ENCODE data around the gene SWAP70.
A peak's percentile ranks its signal among the peaks of the same experiment; 100 is the strongest.
"Not testable (repeated sequence)": the region's sequence is repeated elsewhere in the genome, so short reads cannot be mapped to it uniquely, and the experiment has no call there.

SWAP70 gene

GRCh38 chr11:9617940-9618339 lies 45.9 kb upstream of the SWAP70 start:
- Histone ChIP-seq H2BK12ac (ENCODE audit: low read length) (no peak overlapping the region), H2AFZ (ENCODE audit: insufficient read depth, low read length, poor library complexity) (no peak overlapping the region), H3K4me3 (ENCODE audit: low read depth, low read length) (no peak overlapping the region), H2AK5ac (ENCODE audit: low read length) (no peak overlapping the region), H3K27ac (ENCODE audit: low read depth, low read length) (peak overlapping the region; percentile 4), H4K91ac (ENCODE audit: low read depth, low read length) (no peak overlapping the region), H3K9ac (ENCODE audit: low read length) (no peak overlapping the region), H2BK5ac (ENCODE audit: low read depth, low read length, poor library complexity) (no peak overlapping the region), H4K8ac (ENCODE audit: low read depth, low read length) (no peak overlapping the region), H3K4me1 (ENCODE audit: control insufficient read depth in 1 of 2, insufficient read depth in 2 of 2, low read length in 2 of 2) (peaks cover 2 to 5% of the 10 kb centered on the region in 2 experiments), H3K18ac (ENCODE audit: low read length) (no peak overlapping the region), H3K9me3 (ENCODE audit: insufficient read depth, low read depth, low read length) (no peaks in the 10 kb centered on the region), H3K23ac (ENCODE audit: low read length) (no peak overlapping the region), H3K79me1 (ENCODE audit: low read length) (peaks cover 15% of the 10 kb centered on the region), H3K4ac (ENCODE audit: low read depth, low read length) (no peak overlapping the region), H3K36me3 (ENCODE audit: control insufficient read depth in 1 of 2, insufficient read depth in 2 of 2, low read length in 2 of 2) (no peaks in the 10 kb centered on the region), H4K12ac (ENCODE audit: low read depth, low read length) (no peak overlapping the region), H3K14ac (ENCODE audit: low read length) (no peak overlapping the region), H3K27me3 (ENCODE audit: insufficient read depth, low read length) (no peaks in the 10 kb centered on the region), H3K79me2 (ENCODE audit: control insufficient read depth, insufficient read depth, low read length, poor library complexity) (peaks cover 10% of the 10 kb centered on the region), H2BK120ac (ENCODE audit: insufficient read depth, low read length, poor library complexity) (no peak overlapping the region), H3K4me2 (ENCODE audit: low read length) (no peak overlapping the region)
- 100% methylated on average over 1 of the region's 5 CpGs for WGBS (ENCODE audit: extremely low coverage, insufficient coverage, insufficient read length)
- DNase-seq: peak; percentile 83 to 96

- Histone ChIP-seq H3K79me1 (ENCODE audit: low read length) (peaks cover 7% of the 10 kb centered on the region), H3K9ac (ENCODE audit: low read length) (no peak overlapping the region), H3K79me2 (ENCODE audit: control insufficient read depth, insufficient read depth, low read length, poor library complexity) (peaks cover 5% of the 10 kb centered on the region), H3K4me2 (ENCODE audit: low read length) (no peak overlapping the region), H2AFZ (ENCODE audit: insufficient read depth, low read length, poor library complexity) (no peak overlapping the region), H4K91ac (ENCODE audit: low read depth, low read length) (no peak overlapping the region), H2BK5ac (ENCODE audit: low read depth, low read length, poor library complexity) (no peak overlapping the region), H2BK120ac (ENCODE audit: insufficient read depth, low read length, poor library complexity) (no peak overlapping the region), H4K8ac (ENCODE audit: low read depth, low read length) (no peak overlapping the region), H4K12ac (ENCODE audit: low read depth, low read length) (no peak overlapping the region), H3K27ac (ENCODE audit: low read depth, low read length) (no peak overlapping the region), H3K4ac (ENCODE audit: low read depth, low read length) (no peak overlapping the region), H3K27me3 (ENCODE audit: insufficient read depth, low read length) (no peaks in the 10 kb centered on the region), H2AK5ac (ENCODE audit: low read length) (no peak overlapping the region), H3K23ac (ENCODE audit: low read length) (no peak overlapping the region), H3K14ac (ENCODE audit: low read length) (no peak overlapping the region), H2BK12ac (ENCODE audit: low read length) (no peak overlapping the region), H3K36me3 (ENCODE audit: control insufficient read depth in 1 of 2, insufficient read depth in 2 of 2, low read length in 2 of 2) (no peaks in the 10 kb centered on the region), H3K9me3 (ENCODE audit: insufficient read depth, low read depth, low read length) (no peaks in the 10 kb centered on the region), H3K18ac (ENCODE audit: low read length) (no peak overlapping the region), H3K4me3 (ENCODE audit: low read depth, low read length) (no peak overlapping the region), H3K4me1 (ENCODE audit: control insufficient read depth in 1 of 2, insufficient read depth in 2 of 2, low read length in 2 of 2) (peaks cover 2 to 5% of the 10 kb centered on the region in 2 experiments)
- DNase-seq: no peak
- WGBS (ENCODE audit: extremely low coverage, insufficient coverage, insufficient read length): no CpG with 5 or more reads among the region's 1 CpG
These were observed 44.9 kb upstream of the SWAP70 start for GRCh38 chr11:9619004-9619403.

GRCh38 chr11:9619971-9620370 lies 43.9 kb upstream of the SWAP70 start:
- no peak overlapping the region for H3K23ac ChIP-seq (ENCODE audit: low read length)
- H2BK12ac ChIP-seq (ENCODE audit: low read length): no peak overlapping the region
- H3K18ac ChIP-seq (ENCODE audit: low read length): no peak overlapping the region
- H3K36me3 ChIP-seq (ENCODE audit: control insufficient read depth in 1 of 2, insufficient read depth in 2 of 2, low read length in 2 of 2): no peaks in the 10 kb centered on the region
- no peaks in the 10 kb centered on the region for H3K27me3 ChIP-seq (ENCODE audit: insufficient read depth, low read length)
- no peak overlapping the region for H3K14ac ChIP-seq (ENCODE audit: low read length)
- H2BK5ac ChIP-seq (ENCODE audit: low read depth, low read length, poor library complexity): no peak overlapping the region
- no peak overlapping the region for H4K12ac ChIP-seq (ENCODE audit: low read depth, low read length)
- peak; percentile 75 to 87 for DNase-seq
- H3K4me1 ChIP-seq (ENCODE audit: control insufficient read depth in 1 of 2, insufficient read depth in 2 of 2, low read length in 2 of 2): peaks cover under 1 to 2% of the 10 kb centered on the region in 2 experiments
- no peak overlapping the region for H3K9ac ChIP-seq (ENCODE audit: low read length)
- no peak overlapping the region for H3K4me2 ChIP-seq (ENCODE audit: low read length)
- H3K27ac ChIP-seq (ENCODE audit: low read depth, low read length): peak overlapping the region; percentile 12
- no peak overlapping the region for H2AK5ac ChIP-seq (ENCODE audit: low read length)
- H3K79me2 ChIP-seq (ENCODE audit: control insufficient read depth, insufficient read depth, low read length, poor library complexity): peaks cover 2% of the 10 kb centered on the region
- no peak overlapping the region for H2BK120ac ChIP-seq (ENCODE audit: insufficient read depth, low read length, poor library complexity)
- H3K9me3 ChIP-seq (ENCODE audit: insufficient read depth, low read depth, low read length): no peaks in the 10 kb centered on the region
- H3K4me3 ChIP-seq (ENCODE audit: low read depth, low read length): no peak overlapping the region
- no peak overlapping the region for H4K91ac ChIP-seq (ENCODE audit: low read depth, low read length)
- no peak overlapping the region for H4K8ac ChIP-seq (ENCODE audit: low read depth, low read length)
- H2AFZ ChIP-seq (ENCODE audit: insufficient read depth, low read length, poor library complexity): no peak overlapping the region
- H3K4ac ChIP-seq (ENCODE audit: low read depth, low read length): no peak overlapping the region
- H3K79me1 ChIP-seq (ENCODE audit: low read length): peaks cover 3% of the 10 kb centered on the region

- not testable (repeated sequence) for H3K9ac ChIP-seq (ENCODE audit: low read length); H2AK5ac ChIP-seq (ENCODE audit: low read length); H2BK5ac ChIP-seq (ENCODE audit: low read depth, low read length, poor library complexity); H3K4ac ChIP-seq (ENCODE audit: low read depth, low read length); H2AFZ ChIP-seq (ENCODE audit: insufficient read depth, low read length, poor library complexity); H3K4me1 ChIP-seq (ENCODE audit: control insufficient read depth in 1 of 2, insufficient read depth in 2 of 2, low read length in 2 of 2); H2BK12ac ChIP-seq (ENCODE audit: low read length); H3K23ac ChIP-seq (ENCODE audit: low read length); DNase-seq; H4K12ac ChIP-seq (ENCODE audit: low read depth, low read length); H3K79me1 ChIP-seq (ENCODE audit: low read length); H3K9me3 ChIP-seq (ENCODE audit: insufficient read depth, low read depth, low read length); H3K79me2 ChIP-seq (ENCODE audit: control insufficient read depth, insufficient read depth, low read length, poor library complexity); H3K4me3 ChIP-seq (ENCODE audit: low read depth, low read length); H4K8ac ChIP-seq (ENCODE audit: low read depth, low read length); H4K91ac ChIP-seq (ENCODE audit: low read depth, low read length); H3K4me2 ChIP-seq (ENCODE audit: low read length); H3K36me3 ChIP-seq (ENCODE audit: control insufficient read depth in 1 of 2, insufficient read depth in 2 of 2, low read length in 2 of 2); H3K27me3 ChIP-seq (ENCODE audit: insufficient read depth, low read length); H2BK120ac ChIP-seq (ENCODE audit: insufficient read depth, low read length, poor library complexity); H3K14ac ChIP-seq (ENCODE audit: low read length); H3K18ac ChIP-seq (ENCODE audit: low read length); H3K27ac ChIP-seq (ENCODE audit: low read depth, low read length)
- WGBS (ENCODE audit: extremely low coverage, insufficient coverage, insufficient read length): no CpG with 5 or more reads among the region's 7 CpGs
These were observed 41.5 kb upstream of the SWAP70 start for GRCh38 chr11:9622353-9622752.
